H1 (cell line): Measurements from ENCODE around the gene NECTIN2.
"Not testable (repeated sequence)": the region's sequence is repeated elsewhere in the genome, so short reads cannot be mapped to it uniquely, and the experiment has no call there.

Experiments
- MAX ChIP-seq: IDR thresholded peaks from 2 replicates; pipeline ENCODE4 v1.6.1; 2012; ENCODE audit warnings: inconsistent platforms
- RXRA ChIP-seq: IDR thresholded peaks from 2 replicates; pipeline ENCODE4 v1.6.1; 2011; ENCODE audit warnings: low read depth, mild to moderate bottlenecking, low read length, moderate library complexity; ENCODE audit not compliant: insufficient read depth
- SIX5 ChIP-seq: IDR thresholded peaks from 2 replicates; pipeline ENCODE4 v1.6.1; 2011; ENCODE audit warnings: mild to moderate bottlenecking, low read depth, low read length

- TF ChIP-seq MAX, SIX5, RXRA: not testable (repeated sequence)
These were observed 36.7 kb downstream of the NECTIN2 start for GRCh38 chr19:44882619-44883397.
